Activated T-helper 1 cell treated with anti-CD3 and anti-CD28 coated beads, Interleukin-2, amount 50 U/mL, for 16 hours (primary cell): ENCODE results near the gene ERMN.

ENCODE experiments used
- DNase-seq, 2 donors: peaks; one replicate each; pipeline ENCODE4 v3.0.0-alpha.2; 2020; ENCODE audit warnings: low read depth in 1 of 2, low spot score in 1 of 2

ERMN gene

DNA sequence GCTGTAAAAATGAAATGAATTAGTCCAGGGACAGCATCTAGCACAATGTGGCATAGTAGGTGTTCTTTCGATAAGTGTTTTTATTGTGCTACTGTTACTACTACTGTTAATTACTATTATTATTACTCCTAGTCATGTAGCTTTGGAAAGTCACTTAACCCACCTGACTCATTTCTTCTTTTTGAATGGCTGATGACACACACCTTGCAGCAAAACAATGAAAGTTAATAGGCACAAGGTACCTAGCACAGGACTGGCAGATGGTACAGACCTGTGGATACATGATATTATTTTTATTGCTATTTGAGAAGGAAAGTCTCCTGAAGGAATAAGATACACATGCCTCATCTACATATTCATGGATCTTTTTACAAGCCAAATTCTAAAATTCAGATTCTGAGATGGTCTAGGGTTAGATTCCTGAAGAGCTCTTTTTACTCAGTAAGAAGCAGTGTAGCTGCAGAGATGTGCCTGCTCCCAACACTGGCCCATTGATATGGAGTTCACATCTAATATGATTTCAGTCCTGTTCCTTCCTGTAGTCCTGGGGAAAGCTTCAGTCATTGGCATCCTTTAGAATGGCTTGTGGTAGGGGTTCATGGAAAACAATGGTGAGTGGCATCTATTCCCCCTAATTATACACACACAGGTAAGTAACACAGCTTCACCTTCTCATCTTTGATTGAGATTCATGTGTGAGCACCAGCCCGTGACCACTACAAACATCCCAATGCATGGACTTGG, 7.9 kb upstream of the ERMN start:
- DNase-seq = no peak

- DNase-seq = no peak
These were observed 3.9 kb upstream of the ERMN start for GRCh38 chr2:157329524-157329923.

DNA sequence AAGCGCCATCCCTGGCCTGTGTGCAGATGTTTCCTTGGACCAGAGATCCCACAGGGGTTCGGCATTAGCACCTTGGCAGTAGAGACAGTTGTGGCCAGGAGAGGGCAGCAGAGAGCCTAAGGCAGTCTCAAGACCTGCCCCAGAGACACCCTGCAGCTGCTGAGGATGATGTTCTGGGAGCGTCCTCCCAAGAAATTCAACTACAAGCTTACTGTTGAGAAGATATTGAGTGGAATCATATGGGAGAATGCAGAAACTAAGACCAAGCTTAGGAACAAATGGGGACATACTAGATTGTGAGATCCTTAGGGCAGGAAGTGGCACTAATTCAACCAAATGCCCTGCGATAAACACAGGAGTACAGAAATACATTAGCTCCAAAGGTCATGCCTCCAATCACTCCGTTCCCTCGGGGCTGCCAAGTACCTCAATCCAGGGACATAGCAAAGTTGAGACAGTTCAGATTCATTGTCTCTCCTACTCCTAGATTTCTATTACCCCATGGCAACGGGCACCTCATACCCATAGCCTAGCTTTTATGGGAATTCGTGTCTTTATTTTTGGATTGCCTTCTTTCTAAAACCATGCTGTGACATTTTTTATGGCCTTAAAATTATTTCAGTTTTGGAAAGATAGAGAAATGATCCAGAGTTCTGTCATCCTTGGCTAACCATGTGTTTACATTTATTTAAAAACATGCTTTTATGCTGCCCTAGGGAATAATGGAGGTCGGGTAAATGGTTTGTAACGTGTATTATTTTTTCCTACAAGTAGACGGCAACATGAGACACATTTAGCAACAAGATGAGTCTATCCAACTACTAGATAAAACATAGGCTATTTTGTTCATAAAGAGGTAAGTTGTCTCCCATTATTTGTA, 2.2 kb upstream of the ERMN start:
- peak; percentile 75 to 83 for DNase-seq

GRCh38 chr2:157327200-157327599, 1.6 kb upstream of the ERMN start:
- DNase-seq = no peak

GRCh38 chr2:157326698-157327097, 1.1 kb upstream of the ERMN start:
- DNase-seq = no peak

DNA sequence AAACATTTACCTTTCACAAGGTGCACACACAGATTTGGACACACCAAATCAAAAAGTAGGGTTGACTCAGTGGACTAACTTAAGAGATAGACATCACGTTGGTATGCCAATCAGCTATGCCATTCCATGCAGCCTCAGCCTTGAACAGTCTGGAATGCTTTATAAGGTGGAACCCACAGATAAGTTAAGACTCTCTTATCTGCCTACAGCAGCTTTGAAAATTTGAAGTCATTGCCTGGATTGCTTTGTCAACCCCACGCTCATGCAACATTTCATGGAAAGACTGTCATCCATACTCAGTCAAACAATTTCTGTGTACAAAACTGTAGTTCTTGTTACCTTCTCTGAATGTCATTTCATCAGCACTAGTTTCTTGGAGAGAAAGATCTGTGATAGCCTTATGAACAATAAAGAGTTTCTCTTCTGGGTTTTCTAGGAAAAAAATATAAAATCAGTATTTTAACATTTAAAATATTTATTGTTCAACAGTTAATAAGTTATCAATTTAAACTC, 1.2 kb downstream of the ERMN start:
- DNase-seq = no peak

GRCh38 chr2:157322432-157322831, 3.2 kb downstream of the ERMN start:
- DNase-seq = no peak

DNA sequence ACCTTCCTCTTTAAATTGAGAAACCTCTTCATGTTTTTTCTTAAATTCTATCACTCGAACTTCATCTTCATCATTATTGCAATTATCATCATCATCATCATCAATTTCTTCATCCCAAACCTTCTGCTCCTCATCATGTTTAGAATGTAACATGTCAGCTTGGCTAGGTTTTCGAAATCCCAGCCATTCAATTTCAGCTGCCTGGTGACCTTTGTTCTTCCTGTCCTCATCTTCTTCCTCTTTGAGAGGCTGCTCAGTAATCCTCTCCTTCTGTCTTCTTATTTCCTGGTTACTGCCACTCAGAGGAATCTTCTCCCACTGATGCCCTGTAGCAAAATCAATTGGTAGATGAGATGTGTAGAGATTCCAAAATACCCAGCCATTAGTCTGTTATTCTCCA, 4.2 kb downstream of the ERMN start:
- DNase-seq = no peak

DNA sequence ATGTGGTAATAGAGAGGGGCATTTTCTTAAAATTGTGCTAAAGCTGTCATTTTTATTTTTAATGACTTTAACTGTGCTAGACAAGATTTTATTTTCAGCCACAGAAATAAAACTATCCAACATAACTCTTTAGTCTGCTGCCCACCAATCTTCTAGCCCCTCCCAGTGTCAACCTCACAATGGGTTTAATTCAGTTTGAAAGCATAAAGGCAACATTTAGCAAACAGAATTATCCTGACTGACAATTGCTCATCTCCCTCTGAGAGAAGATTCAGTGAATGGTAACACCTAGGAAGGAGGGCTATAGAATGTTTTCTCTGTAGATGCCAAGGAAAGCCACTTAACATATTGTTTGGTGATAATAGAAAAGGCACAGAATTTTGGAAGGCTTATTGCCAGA, 5.2 kb downstream of the ERMN start:
- DNase-seq = no peak

GRCh38 chr2:157319795-157320194, 5.8 kb downstream of the ERMN start:
- DNase-seq = no peak

- DNase-seq = no peak
These were observed 6.7 kb downstream of the ERMN start for GRCh38 chr2:157318884-157319283.

GRCh38 chr2:157315901-157316300, 9.7 kb downstream of the ERMN start:
- DNase-seq = no peak

- no peak for DNase-seq
These were observed 12.6 kb downstream of the ERMN start for GRCh38 chr2:157312866-157313486.

DNA sequence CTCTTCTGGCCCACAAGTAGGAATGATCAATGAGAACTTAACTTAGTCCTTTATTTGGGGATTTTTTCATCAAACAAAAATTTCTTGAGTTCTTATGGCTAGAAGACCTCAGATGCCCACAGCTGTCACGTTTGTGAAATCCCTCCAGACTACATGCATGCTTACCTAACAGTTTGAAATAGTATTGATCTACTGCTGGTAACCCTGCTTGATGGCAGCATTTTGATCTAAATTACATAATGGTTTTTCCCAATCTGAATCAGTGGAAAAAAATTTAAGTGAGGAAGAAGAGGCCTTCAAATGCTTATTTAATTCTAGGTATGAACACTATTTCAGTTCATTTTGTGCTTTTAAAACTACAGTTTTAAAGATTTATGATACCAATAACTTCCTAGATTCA, 13.9 kb downstream of the ERMN start:
- no peak for DNase-seq

- no peak for DNase-seq
These were observed 15.7 kb downstream of the ERMN start for GRCh38 chr2:157309878-157310277.

DNA sequence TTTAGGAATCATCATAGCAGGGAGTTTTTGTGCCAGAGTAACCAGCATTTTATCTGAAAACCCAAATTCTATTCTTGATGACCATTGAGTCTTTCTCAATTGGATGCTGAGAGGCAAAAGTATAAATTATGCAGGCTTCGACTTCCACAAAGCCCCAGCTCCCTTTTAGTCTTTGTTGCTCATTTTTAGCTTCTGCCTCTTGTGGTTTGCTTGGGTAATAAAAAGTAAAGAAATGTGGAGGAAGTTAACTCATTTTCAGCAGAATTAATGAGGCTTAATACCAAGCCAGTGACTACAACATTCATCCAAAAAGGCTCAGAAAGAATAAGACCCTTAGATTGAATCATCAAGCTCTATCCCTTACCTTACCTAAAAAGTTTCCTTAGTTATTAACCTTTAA, 18.6 kb downstream of the ERMN start:
- DNase-seq = no peak

DNA sequence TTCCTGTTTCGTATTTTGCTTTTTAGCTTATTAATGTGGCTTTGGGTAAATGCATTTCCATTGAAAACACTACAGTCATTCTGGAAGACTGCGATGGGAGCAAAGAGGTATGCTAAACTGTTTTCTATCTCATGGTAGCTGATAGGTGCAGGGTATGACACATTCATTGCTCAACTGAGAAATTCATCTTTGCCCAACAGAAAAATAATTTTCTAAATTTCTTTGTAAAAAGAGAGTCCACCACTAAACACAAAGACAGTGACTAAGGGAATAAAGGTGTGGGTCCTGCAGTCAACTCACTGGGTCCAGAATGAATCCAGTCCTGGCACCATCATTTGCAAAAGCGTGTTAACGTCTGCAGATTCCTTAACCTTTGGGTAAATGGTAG, 19.9 kb downstream of the ERMN start:
- DNase-seq = no peak

- DNase-seq = no peak
These were observed 20.6 kb downstream of the ERMN start for GRCh38 chr2:157304811-157305722.

- DNase-seq = no peak
These were observed 22.0 kb downstream of the ERMN start for GRCh38 chr2:157303612-157304011.

DNA sequence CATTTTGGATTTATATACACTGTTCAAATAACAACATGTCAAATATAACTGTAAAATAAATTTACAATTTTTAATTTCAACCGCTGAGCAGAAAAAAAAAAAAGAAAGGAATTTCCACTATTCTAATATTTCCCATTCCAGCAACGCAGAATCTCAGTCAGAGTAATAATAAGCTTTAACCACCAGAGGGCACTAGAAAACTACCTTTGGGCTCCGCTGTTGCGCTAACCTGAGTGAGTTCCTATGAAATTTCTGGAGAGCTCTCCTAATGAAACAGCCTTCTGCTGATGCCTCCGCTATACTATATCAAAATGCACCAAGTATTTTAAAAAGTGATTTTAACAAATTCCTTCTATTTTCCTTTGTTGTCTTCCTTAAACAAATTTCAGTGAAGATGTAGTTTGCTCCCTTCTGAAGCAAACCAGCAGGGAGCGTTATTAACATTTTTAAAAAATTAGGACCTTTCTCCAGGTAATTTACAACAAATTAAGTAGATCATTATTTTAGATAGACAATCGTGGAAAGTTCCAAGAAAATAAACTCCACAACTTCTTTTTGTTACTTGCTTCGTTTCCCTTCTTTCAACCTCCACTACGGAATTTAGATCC, 23.0 kb downstream of the ERMN start:
- DNase-seq = no peak
